ENCODE measurements around the gene FDXR. TPM values are rescaled to one million over a fixed set of nuclear protein-coding genes. Genes with fewer than 3 reads are reported as not detected.

Gene FDXR
- total and polyA plus RNA-seq, 12 donors = 2.4 to 6.3 (median 3.9) TPM

DNA sequence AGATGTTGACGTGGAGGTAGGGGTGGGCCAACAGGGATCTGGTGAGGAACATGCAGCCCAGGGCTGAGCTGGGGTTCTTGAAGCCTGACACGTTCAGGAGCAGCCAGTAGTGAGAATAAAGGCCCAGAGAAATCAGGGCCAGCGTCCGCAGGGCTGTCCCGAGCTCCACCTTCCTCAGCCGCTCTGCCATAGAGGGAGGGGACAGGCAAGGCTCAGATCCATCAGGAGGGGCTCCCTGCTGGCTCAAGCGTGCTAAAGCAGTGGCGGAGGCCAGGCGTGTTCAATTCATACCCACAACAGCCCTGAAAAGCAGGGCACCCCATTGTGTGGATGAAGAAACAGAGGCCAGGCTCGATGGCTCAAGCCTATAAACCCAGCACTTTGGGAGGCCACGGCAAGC, 8.3 kb upstream of the FDXR start:
- TF ChIP-seq, protein P1, sequence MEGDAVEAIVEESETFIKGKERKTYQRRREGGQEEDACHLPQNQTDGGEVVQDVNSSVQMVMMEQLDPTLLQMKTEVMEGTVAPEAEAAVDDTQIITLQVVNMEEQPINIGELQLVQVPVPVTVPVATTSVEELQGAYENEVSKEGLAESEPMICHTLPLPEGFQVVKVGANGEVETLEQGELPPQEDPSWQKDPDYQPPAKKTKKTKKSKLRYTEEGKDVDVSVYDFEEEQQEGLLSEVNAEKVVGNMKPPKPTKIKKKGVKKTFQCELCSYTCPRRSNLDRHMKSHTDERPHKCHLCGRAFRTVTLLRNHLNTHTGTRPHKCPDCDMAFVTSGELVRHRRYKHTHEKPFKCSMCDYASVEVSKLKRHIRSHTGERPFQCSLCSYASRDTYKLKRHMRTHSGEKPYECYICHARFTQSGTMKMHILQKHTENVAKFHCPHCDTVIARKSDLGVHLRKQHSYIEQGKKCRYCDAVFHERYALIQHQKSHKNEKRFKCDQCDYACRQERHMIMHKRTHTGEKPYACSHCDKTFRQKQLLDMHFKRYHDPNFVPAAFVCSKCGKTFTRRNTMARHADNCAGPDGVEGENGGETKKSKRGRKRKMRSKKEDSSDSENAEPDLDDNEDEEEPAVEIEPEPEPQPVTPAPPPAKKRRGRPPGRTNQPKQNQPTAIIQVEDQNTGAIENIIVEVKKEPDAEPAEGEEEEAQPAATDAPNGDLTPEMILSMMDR (IDR thresholded peaks at IDR 0.05) = no peak
- Histone ChIP-seq H3K27me3 (peaks cover 0 to 16% (median 6%) of the 10 kb centered on the region in 7 donors), H3K9me3 (no peaks in the 10 kb centered on the region), H3K4me3 (no peak overlapping the region), H3K4me1 (peaks cover 4 to 19% (median 14%) of the 10 kb centered on the region in 9 donors), H3K27ac (no peak overlapping the region), H3K36me3 (no peaks in the 10 kb centered on the region)
- ATAC-seq (no peak), DNase-seq (no peak)
- intact Hi-C loops (cut with DNase I) = no loop called here
- 78 to 79% methylated on average over 11 of the region's 11 CpGs for WGBS, 2 donors

DNA sequence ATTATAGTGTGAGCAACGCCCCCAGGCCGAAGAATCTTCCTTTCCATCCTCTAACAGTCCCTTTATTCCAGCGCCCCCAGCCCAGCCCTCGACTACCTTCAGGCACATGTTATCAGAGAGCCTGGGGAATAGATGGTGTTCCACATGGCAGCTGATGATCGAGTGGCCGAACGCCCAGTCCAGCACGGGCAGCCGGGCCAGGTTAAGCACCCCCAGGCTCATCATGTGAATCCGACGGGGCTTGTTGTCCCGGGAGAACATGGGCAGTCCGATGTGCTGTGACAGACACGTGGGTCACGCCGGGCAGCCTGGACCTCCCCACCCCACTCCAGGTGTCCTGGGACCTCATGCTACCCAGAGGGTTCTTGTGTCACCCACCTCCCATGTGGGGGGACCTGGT, 6.5 kb upstream of the FDXR start:
- H3K27ac ChIP-seq = no peak overlapping the region
- DNase-seq (no peak), ATAC-seq (no peak)
- no peaks in the 10 kb centered on the region for H3K9me3 ChIP-seq
- no peaks in the 10 kb centered on the region for H3K27me3 ChIP-seq
- intact Hi-C loops (cut with DNase I) = no loop called here
- H3K4me1 ChIP-seq = peaks cover 4 to 19% (median 14%) of the 10 kb centered on the region in 9 donors
- 80 to 89% methylated on average over 16 of the region's 16 CpGs for WGBS, 2 donors
- TF ChIP-seq, protein P1 (IDR thresholded peaks at IDR 0.05) = no peak
- no peaks in the 10 kb centered on the region for H3K36me3 ChIP-seq
- no peak overlapping the region for H3K4me3 ChIP-seq

DNA sequence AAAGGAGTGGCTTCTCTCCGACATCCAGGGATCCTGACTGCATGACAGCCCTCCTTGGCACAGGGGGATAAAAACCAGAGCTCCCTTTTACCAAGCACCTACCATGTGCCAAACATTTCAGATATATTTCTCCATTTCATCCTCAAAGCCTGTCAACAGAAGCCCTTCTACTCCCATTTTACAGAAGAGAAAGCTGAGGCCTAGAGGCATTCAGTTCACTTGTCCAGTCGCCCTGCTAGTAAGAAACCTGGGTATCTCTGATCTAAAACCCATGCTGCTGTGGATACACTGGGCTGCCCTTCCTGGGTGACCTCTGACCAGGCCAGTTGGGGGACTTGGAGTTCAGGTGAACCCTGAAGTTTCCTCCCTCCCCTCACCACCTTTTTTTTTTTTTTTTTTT, 5.9 kb upstream of the FDXR start:
- WGBS, 2 donors = 69 to 80% methylated on average over 2 of the region's 2 CpGs
- Histone ChIP-seq H3K27me3 (no peaks in the 10 kb centered on the region), H3K4me1 (peaks cover 10 to 25% (median 19%) of the 10 kb centered on the region in 9 donors), H3K27ac (peak overlapping the region in 1 of 10 donors; percentile 46), H3K36me3 (no peaks in the 10 kb centered on the region), H3K9me3 (no peaks in the 10 kb centered on the region), H3K4me3 (no peak overlapping the region)
- no peak for ATAC-seq
- TF ChIP-seq, protein P1 (IDR thresholded peaks at IDR 0.05) = no peak
- intact Hi-C loops (cut with DNase I) = no loop called here
- DNase-seq = no peak

DNA sequence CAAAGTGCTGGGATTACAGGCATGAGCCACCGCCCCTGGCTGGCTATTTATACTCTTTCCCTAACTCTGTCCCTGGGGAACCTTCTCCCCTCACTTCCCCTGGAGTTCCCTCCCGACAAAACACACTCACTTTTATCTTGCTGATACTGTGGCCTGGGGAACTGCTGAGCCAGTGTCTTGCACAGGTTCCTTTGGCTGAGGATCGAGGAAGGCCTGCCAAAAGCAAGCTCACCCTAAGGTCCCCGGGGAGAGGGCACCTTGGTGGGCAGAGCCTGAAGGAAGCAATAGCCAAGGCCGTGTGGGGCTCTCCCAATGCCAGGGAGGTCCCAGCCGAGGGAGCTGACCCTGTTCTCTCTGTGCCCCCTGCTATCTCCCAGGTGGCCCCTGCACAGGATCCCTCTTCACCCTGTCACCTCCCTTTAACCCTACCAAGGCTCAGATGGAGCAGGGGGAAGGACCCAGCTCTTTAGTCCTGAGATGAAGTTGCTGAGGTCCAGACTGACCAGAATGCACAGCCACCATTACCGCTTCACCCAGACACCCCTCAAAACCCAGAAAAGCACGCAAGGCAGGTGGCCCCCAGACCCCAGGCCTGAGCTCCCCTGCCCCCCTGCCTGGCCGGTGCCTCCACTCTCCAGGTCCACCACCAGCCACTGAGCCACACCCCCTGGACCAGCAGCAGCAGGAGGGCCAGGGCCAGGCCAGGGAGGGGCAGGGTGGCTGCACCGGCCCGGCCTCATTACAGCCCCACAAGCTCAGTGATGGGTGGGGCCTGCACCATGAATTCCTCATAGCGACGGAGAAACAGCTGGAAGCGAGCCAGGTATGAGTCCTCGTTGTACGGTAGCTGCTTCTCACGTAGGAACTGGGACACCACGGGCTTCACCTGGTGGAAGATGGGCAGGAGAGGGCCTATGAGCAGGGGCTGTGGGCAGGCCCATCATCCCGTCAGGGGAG, 5.1 kb upstream of the FDXR start:
- DNase-seq = peak in 1 of 2 donors; percentile 43
- no peaks in the 10 kb centered on the region for H3K27me3 ChIP-seq
- WGBS, 2 donors = 20 to 34% methylated on average over 19 of the region's 19 CpGs
- peak overlapping the region in 2 of 10 donors; percentile 40 to 46 for H3K27ac ChIP-seq
- intact Hi-C loops (cut with DNase I) = no loop called here
- TF ChIP-seq, protein P1 (IDR thresholded peaks at IDR 0.05) = no peak
- ATAC-seq = peak in 5 of 8 donors; percentile 3 to 18 (median 5)
- peaks cover 10 to 26% (median 19%) of the 10 kb centered on the region in 9 donors for H3K4me1 ChIP-seq
- no peaks in the 10 kb centered on the region for H3K36me3 ChIP-seq
- no peaks in the 10 kb centered on the region for H3K9me3 ChIP-seq
- no peak overlapping the region for H3K4me3 ChIP-seq
